Activated T-cell treated with anti-CD3 and anti-CD28 coated beads, Interleukin-2, amount 50 U/mL, for 24 hours (primary cell): ENCODE results near the gene C17orf100.
"Not testable (repeated sequence)": the region's sequence is repeated elsewhere in the genome, so short reads cannot be mapped to it uniquely, and the experiment has no call there.

ENCODE experiments used
- DNase-seq: peaks from one replicate; pipeline ENCODE4 v3.0.0-alpha.2; 2020
- H3K27ac Mint-ChIP-seq: 2 replicates; pipeline ENCODE4 v1.8.0; 2020; ENCODE audit warnings: mild to moderate bottlenecking, mixed read lengths
- H3K27me3 Mint-ChIP-seq: 2 replicates; pipeline ENCODE4 v1.8.0; 2020; ENCODE audit warnings: mixed read lengths
- H3K36me3 Mint-ChIP-seq: 2 replicates; pipeline ENCODE4 v1.8.0; 2020; ENCODE audit warnings: low read depth, mixed read lengths
- H3K4me1 Mint-ChIP-seq: 2 replicates; pipeline ENCODE4 v1.8.0; 2020; ENCODE audit warnings: low read depth, mixed read lengths
- H3K4me3 Mint-ChIP-seq: 2 replicates; pipeline ENCODE4 v1.8.0; 2020; ENCODE audit warnings: mild to moderate bottlenecking, moderate library complexity, mixed read lengths
- H3K9me3 Mint-ChIP-seq: 2 replicates; pipeline ENCODE4 v1.8.0; 2020; ENCODE audit warnings: mixed read lengths

Gene C17orf100

DNA sequence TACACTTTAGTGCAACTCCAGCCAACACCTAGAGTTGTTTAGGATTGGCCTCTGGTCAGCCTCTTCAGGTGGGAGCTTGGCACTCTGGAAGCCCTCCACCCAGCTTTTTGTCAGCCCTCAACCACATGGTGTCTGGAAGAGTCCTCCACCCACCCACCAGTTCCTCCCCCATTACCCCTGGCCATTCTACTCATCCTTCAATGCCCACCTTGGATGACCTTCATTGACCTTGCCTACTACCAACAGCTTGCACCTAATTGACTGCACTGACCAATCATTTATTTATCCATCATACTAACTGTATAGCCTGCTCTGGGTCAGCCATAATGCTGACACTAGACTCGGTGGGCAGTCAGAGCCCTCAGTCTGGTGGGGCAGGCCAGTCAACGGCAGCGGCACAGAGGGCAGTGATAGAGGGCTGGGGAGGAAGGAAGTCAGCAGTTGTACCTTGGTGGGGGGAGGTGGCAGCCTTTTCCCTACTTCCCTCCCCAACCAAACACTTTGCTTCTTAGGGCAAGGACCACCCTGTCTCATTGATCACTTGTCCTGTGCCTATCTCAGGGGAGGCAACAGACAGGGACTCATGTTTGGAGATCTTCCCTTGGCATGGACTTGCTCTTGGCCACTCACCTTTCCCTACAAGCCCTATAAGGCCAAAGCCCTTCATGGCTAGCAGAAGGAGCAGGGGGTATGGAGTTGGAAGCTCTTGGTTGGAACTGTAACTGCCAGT is 32.3 kb downstream of the C17orf100 start:
- Mint-ChIP-seq H3K9me3 (no peaks in the 10 kb centered on the region), H3K36me3 (no peaks in the 10 kb centered on the region), H3K27me3 (peaks cover 59% of the 10 kb centered on the region), H3K27ac (no peak overlapping the region), H3K4me3 (no peak overlapping the region), H3K4me1 (no peaks in the 10 kb centered on the region)
- no peak for DNase-seq

DNA sequence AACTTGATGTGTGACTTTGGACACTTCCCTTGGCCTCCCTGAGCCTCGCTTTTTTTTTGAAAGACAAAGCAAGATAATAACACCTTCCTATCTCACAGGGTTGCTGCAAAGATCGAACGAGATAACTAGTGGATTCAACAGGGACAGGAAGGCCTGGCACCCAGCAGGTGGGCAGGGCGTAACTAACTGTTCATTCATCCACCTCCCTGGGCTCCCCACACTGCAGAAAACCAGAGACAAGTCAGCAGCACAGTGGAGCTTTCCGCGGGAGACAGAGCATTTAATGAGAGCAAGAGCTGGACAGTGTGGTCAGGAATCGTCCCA is 32.9 kb downstream of the C17orf100 start:
- no peak overlapping the region for H3K27ac Mint-ChIP-seq
- no peaks in the 10 kb centered on the region for H3K36me3 Mint-ChIP-seq
- no peak for DNase-seq
- no peak overlapping the region for H3K4me3 Mint-ChIP-seq
- H3K4me1 Mint-ChIP-seq, result no peaks in the 10 kb centered on the region
- H3K9me3 Mint-ChIP-seq, result no peaks in the 10 kb centered on the region
- peaks cover 58% of the 10 kb centered on the region for H3K27me3 Mint-ChIP-seq

DNA sequence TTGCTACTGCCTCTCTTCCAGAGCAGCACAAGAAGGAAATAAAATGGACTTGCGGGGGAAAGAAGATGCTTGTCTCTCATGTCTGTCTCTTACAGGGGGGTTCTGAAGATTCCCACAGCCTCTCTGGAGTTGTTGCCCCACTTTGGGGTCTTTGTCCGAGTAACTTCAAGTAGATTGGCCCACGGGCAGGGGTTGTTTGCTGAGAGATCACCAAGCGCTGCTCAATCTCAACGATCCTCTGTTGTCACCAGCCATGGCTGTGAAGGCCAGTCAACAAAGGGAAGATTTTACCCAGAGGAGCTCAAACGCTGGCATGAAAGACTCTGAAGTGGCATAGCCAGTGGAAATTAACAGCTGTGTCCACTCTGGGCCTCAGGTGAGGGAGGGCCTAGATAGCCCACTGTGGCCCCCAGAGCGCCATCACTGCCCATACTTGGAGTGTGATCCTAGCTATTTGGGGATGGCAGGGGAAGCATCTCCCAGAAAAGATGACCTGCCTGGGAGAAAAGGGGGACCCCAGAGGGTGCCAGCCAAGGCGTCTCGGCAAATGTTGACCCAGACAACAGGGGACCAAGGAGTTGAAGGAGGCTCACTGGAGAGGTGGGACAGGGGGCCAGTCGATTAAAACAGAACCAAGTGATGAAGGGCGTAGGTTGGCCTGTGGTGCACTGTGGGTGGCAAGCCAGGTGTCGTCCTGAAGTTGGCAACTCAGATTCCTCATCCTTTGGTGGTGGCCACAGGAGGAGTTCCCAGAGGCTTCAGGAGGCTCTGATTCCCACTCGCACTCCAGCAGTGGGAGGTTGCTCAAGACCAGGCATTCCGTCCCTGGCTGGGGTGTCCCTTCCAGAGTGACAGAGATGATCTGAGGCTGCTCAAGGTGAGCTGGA is 33.6 kb downstream of the C17orf100 start:
- peaks cover 60% of the 10 kb centered on the region for H3K27me3 Mint-ChIP-seq
- no peak for DNase-seq
- no peak overlapping the region for H3K4me3 Mint-ChIP-seq
- H3K9me3 Mint-ChIP-seq, result no peaks in the 10 kb centered on the region
- H3K4me1 Mint-ChIP-seq, result no peaks in the 10 kb centered on the region
- no peak overlapping the region for H3K27ac Mint-ChIP-seq
- no peaks in the 10 kb centered on the region for H3K36me3 Mint-ChIP-seq

DNA sequence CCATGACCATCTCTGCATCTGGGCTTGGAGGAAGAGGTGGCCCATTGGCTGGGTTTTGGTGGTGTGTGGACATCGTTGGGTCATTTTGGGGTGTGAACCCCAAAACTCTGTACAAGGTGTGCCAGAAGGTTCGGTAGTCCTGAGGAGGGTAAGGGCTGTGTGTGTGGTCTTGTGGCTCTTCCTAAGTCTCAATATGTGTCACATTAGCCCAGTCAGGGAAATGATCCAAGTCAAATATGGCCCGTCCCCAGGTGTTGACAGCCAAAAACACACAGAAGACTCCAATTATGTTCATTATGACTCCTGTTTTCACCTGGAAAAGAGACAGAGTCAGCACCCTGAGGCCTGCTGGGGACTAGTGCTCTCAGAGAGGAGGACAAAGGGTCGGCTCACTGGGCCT is 34.5 kb downstream of the C17orf100 start:
- Mint-ChIP-seq H3K36me3 (no peaks in the 10 kb centered on the region), H3K4me3 (no peak overlapping the region), H3K9me3 (no peaks in the 10 kb centered on the region), H3K4me1 (no peaks in the 10 kb centered on the region), H3K27ac (no peak overlapping the region), H3K27me3 (peaks cover 62% of the 10 kb centered on the region)
- DNase-seq, result no peak

DNA sequence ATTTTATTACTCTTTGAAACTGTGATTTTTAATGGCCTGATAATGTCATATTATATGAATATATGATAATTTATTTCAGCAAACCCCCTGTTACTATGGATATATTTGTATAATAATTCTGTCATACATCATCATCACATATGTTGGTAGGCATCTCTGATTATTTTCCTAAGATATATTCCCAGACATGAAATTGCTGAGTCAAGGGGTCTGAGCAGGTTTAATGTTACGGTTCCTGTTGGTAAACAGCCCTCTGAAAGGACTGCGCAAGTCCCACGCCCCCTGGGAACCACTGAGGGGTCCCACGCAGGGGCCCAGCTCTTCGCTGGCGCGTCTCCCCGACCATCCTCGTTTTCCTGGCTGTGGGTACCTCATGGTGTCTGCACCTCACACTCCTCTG is 37.4 kb downstream of the C17orf100 start:
- no peak for DNase-seq
- no peaks in the 10 kb centered on the region for H3K4me1 Mint-ChIP-seq
- H3K36me3 Mint-ChIP-seq, result no peaks in the 10 kb centered on the region
- no peak overlapping the region for H3K27ac Mint-ChIP-seq
- no peaks in the 10 kb centered on the region for H3K9me3 Mint-ChIP-seq
- no peak overlapping the region for H3K4me3 Mint-ChIP-seq
- peaks cover 65% of the 10 kb centered on the region for H3K27me3 Mint-ChIP-seq

DNA sequence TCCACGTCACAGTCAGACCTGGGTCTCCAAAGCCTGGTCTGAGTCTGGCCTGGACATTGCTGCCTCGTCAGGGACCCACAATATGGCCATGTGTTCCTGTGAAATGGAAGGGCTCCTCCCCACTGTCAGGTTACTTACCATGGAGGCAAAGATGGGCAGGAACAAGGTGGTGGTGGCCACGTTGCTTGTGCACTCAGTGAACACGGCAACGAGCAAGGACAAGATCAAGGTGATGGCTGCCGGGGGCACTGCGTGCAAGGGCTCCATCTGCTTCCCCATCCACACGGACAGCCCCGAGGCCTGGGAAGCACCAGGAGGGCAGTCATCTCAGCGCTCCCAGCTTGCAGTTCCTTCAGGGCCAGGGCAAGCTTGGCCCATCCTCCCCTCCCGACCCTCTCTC is 39.1 kb downstream of the C17orf100 start:
- Mint-ChIP-seq H3K9me3 (no peaks in the 10 kb centered on the region), H3K27me3 (peaks cover 61% of the 10 kb centered on the region), H3K4me1 (no peaks in the 10 kb centered on the region), H3K27ac (no peak overlapping the region), H3K36me3 (no peaks in the 10 kb centered on the region), H3K4me3 (no peak overlapping the region)
- no peak for DNase-seq

DNA sequence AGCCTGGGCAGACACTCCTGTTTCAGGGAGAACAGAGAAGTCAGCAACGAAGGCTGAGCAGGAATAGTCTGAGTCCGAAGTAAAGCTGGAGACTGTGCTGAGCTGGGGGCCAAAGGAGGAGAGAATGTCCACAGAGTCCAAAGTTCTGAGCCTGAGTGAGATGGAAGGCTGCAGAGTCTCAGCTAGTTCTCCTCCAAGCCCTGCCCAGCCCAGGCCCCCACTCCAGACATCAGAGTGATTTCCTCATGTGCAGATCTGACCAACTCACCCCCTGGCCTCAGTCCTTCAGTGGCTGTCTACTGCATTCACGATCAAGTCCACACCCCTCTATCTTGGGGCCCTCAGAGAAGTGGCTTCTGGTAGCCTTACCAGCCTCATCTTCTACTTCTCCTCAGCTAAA is 40.0 kb downstream of the C17orf100 start:
- peaks cover 59% of the 10 kb centered on the region for H3K27me3 Mint-ChIP-seq
- H3K4me3 Mint-ChIP-seq, result no peak overlapping the region
- H3K27ac Mint-ChIP-seq, result no peak overlapping the region
- no peaks in the 10 kb centered on the region for H3K36me3 Mint-ChIP-seq
- no peaks in the 10 kb centered on the region for H3K9me3 Mint-ChIP-seq
- H3K4me1 Mint-ChIP-seq, result no peaks in the 10 kb centered on the region
- DNase-seq, result no peak

DNA sequence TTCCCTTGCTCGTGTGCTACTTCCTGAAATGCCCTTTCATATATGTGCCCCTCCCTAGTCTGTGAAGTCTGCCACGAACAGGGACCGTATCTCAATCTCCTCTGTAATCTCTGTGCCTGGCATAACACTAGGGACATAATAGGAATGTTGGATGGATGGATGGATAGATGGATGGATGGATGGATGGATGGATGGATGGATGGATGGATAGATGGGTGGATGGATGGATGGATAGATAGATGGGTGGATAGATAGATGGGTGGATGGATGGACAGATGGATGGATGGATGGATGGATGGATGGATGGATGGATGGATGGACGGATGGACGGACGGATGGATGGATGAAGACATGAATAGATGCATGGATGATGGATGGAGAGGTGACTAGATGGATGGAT is 40.4 kb downstream of the C17orf100 start:
- not testable (repeated sequence) for H3K27ac Mint-ChIP-seq

DNA sequence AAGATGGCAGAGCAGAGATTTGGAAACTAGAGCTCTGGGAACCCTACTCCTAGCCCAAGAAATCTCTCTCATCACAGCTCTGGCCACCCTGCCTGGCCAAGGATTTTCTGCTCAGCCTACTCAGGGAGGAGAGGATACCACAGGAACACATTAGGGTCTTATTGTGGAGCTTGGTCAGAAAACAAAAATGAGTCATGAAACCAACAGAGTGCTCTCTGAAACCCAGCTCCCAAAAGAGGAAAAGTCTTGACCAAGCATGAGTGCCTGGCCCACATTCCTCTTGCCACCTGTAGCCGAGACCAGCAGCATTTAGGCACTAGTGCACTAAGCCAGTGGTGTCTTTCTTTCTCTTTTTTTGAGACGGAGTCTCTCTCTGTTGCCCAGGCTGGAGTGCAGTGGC is 43.5 kb downstream of the C17orf100 start:
- Mint-ChIP-seq H3K4me1 (no peaks in the 10 kb centered on the region), H3K4me3 (no peak overlapping the region), H3K36me3 (no peaks in the 10 kb centered on the region), H3K27ac (no peak overlapping the region), H3K27me3 (peaks cover 36% of the 10 kb centered on the region), H3K9me3 (no peaks in the 10 kb centered on the region)
- DNase-seq, result no peak

More for the DNA sequence above, 40.4 kb downstream of the C17orf100 start:
- H3K27me3 Mint-ChIP-seq, result peaks cover 55% of the 10 kb centered on the region
- H3K9me3 Mint-ChIP-seq, H3K36me3 Mint-ChIP-seq, H3K4me1 Mint-ChIP-seq, DNase-seq, H3K4me3 Mint-ChIP-seq: not testable (repeated sequence)

DNA sequence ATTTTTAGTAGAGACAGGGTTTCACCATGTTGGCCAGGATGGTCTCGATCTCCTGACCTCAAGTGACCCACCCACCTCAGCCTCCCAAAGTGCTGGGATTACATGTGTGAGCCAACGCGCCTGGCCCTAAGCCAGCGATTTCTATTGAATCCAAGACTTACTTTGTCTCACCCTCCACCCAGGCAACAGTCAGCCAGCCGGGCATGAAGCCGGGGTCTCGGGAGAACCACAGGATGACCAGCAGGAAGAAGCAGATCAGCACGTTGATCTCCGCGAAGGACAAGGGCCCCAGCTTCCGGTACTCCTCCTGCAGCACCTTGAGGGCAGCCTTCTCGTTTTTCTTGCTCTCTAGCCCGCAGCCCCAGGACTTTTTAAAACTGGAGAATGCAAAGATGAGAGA is 44.0 kb downstream of the C17orf100 start:
- Mint-ChIP-seq H3K27me3 (peaks cover 32% of the 10 kb centered on the region), H3K27ac (no peak overlapping the region), H3K9me3 (no peaks in the 10 kb centered on the region), H3K36me3 (no peaks in the 10 kb centered on the region), H3K4me1 (no peaks in the 10 kb centered on the region), H3K4me3 (no peak overlapping the region)
- DNase-seq, result no peak

DNA sequence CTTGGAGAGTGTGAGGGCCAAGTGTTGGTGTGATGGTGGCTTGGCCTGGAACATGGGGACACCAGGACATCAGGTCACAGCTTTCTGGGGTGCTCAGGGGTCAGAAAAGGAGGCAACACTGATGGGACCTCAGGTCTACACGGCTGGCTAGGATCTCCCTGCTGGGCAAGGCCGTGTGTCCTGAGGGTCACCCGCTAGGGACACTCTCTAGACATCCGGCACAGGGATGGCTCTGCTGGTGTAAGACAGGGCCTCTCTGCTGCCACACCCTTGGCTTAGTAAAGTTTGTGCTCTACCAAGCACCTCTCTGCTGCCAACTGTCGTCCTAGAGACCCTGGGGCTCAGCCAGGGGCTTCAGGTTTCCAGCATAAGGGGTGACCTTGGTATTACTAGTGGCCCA is 45.3 kb downstream of the C17orf100 start:
- Mint-ChIP-seq H3K4me1 (peaks cover under 1% of the 10 kb centered on the region), H3K4me3 (no peak overlapping the region), H3K36me3 (no peaks in the 10 kb centered on the region), H3K9me3 (no peaks in the 10 kb centered on the region), H3K27me3 (peaks cover 19% of the 10 kb centered on the region), H3K27ac (no peak overlapping the region)
- DNase-seq, result no peak

DNA sequence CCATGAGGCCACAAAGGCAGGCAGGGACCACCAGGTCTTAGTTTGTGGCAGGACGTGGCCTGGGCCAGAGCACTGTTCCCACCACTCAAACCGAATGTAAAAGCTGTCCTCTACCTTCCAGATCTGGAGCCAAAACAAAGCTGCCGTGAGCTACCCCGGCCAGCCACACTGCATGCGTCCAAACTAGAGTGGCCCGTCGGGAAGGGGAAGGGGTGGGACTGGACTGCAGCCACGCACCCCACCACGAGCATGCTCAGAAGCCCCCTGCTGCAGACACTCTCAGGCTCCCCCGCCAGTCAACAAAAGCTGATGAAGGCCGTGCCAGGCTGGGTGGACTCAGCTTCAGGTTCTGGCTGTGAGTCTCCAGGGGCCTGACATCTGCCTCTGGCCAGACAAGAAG is 46.4 kb downstream of the C17orf100 start:
- H3K27ac Mint-ChIP-seq, result no peak overlapping the region
- H3K9me3 Mint-ChIP-seq, result no peaks in the 10 kb centered on the region
- no peaks in the 10 kb centered on the region for H3K36me3 Mint-ChIP-seq
- peaks cover 3% of the 10 kb centered on the region for H3K4me1 Mint-ChIP-seq
- peaks cover 8% of the 10 kb centered on the region for H3K27me3 Mint-ChIP-seq
- no peak overlapping the region for H3K4me3 Mint-ChIP-seq
- DNase-seq, result no peak

DNA sequence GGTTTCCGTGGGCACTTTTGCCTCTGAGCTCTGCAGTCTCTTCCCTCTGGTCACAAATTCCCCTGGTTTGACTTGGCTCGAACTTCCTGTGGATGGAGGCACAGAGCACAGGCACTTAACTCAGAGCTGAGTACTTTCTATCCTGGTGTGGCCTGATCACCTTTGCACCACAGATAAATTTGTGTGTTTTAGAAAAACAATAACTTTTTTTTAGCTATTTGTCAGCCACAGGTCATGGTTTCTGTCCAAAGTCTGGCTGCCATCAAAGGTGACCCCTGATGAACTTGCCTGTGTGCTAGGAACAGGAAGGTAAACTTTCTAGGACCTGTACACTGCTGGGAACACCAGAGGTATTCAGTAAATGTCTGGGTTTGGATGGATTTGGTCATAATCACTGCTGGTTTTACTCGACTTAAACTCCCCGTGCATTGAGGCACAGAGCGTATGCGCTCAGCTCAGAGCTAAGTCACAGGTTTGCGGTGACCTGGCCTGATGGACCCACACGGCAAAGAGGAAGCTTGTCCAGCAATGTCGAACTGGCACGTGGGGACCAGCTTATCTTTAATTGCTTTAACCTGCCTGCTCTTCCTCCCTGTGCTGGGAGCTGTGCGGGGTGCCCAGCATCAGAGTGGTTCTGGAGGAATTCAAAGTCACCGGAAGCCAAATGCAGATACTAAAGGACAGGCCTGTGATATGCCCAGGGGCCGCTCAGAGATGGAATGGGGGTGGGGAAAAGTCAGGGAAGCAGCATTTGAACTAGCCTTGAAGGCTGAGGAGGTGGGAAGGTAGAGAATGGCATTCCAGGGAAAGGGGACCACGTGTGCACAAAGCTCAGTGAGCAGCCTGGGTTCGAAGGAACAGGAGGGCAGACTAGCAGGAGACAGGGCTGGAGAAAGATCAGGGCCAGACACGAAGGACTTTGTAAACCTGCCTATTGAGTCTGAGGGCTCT is 48.7 kb downstream of the C17orf100 start:
- Mint-ChIP-seq H3K27ac (no peak overlapping the region), H3K9me3 (no peaks in the 10 kb centered on the region), H3K27me3 (peaks cover 4% of the 10 kb centered on the region), H3K4me3 (no peak overlapping the region), H3K36me3 (no peaks in the 10 kb centered on the region), H3K4me1 (peaks cover 3% of the 10 kb centered on the region)
- DNase-seq, result no peak

DNA sequence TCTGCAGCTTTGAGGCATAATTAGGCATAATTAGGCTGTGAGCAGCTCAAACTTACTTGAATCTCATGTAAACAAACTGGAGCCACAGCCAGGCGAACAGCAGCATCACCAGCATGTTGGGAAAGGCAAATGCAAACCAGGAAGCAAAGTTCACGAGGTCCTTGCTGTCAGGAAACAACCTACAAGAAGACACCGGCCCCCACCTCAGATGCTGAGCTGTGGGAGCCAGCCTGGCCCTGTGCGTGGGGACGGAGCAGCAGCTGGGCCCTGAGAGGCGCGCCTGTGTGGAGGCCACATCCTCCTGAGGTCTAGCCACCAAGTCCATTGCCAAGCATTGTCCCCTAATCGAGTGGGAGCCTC is 49.4 kb downstream of the C17orf100 start:
- H3K4me1 Mint-ChIP-seq, result peaks cover 3% of the 10 kb centered on the region
- peaks cover 4% of the 10 kb centered on the region for H3K27me3 Mint-ChIP-seq
- no peaks in the 10 kb centered on the region for H3K36me3 Mint-ChIP-seq
- no peak for DNase-seq
- H3K4me3 Mint-ChIP-seq, result no peak overlapping the region
- H3K27ac Mint-ChIP-seq, result no peak overlapping the region
- H3K9me3 Mint-ChIP-seq, result no peaks in the 10 kb centered on the region
